ENCODE data around the gene LCN2.

Gene LCN2

GRCh38 chr9:128124451-128124850 is 24.8 kb upstream of the LCN2 start:
- H3K4me3 ChIP-seq (ENCODE audit: low read length) = no peak overlapping the region
- no peak for TF ChIP-seq CTCF (conservative IDR thresholded peaks at IDR 0.05; ENCODE audit: low read length)

GRCh38 chr9:128124873-128125579 is 24.2 kb upstream of the LCN2 start:
- TF ChIP-seq CTCF (conservative IDR thresholded peaks at IDR 0.05; ENCODE audit: low read length) = peak; percentile 60
- no peak overlapping the region for H3K4me3 ChIP-seq (ENCODE audit: low read length)
- peak; percentile 49 for DNase-seq (ENCODE audit: low read depth)

More at GRCh38 chr9:128124451-128124850, 24.8 kb upstream of the LCN2 start:
- no peak for DNase-seq (ENCODE audit: low read depth)

DNA sequence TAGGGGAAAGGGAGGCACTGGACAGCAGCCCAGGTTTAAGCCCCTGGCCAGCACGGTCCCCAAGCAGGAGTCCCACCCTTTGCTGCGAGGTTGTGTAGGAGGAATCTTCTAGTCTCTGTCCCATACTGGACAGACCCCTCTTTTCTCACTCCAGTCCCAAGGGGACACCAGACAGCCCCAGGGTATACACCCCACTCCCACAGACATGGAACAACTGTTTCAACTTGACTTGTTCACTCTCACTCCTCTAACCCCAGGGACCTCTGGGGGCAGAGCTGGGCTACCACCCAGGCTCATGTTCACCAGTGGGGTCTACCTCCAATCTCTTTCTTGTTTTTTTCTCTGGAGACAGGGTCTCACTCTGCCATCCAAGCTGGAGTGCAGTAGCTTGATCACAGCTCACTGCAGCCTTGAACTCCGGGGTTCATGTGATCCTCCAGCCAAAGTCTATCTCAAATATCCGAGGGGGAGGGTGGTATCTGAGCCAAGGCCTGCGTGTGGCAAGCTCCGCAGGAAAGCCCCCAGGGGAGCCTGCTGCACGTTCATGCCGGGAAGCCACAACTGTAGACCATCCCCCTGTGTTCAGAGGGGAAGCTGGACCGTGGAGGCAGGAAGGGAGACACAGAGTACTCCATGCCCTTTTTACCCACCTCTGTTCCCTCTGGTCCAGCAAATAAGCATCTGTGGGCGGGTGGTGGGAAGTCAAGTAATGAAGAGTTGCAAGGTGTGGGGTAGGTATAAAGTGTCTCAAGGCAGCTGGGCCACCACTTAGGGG is 23.5 kb upstream of the LCN2 start:
- no peak for DNase-seq (ENCODE audit: low read depth)

GRCh38 chr9:128127568-128127989 is 21.7 kb upstream of the LCN2 start, which contains the start of gene PTGES2:
PTGES2 (minus strand) TSS chr9:128127729; CDS start chr9:128127717, 12 bp downstream.
- TF ChIP-seq CTCF (conservative IDR thresholded peaks at IDR 0.05; ENCODE audit: low read length) = no peak
- peak; percentile 88 for DNase-seq (ENCODE audit: low read depth)
- H3K4me3 ChIP-seq (ENCODE audit: low read length) = peak within 1 kb of the TSS; percentile 97

More for the DNA sequence above, 23.5 kb upstream of the LCN2 start:
- H3K4me3 ChIP-seq (ENCODE audit: low read length) = peak overlapping the region; percentile 17
- no peak for TF ChIP-seq CTCF (conservative IDR thresholded peaks at IDR 0.05; ENCODE audit: low read length)

GRCh38 chr9:128127990-128128835 is 21.0 kb upstream of the LCN2 start:
- peak; percentile 92 for DNase-seq (ENCODE audit: low read depth)
- peak overlapping the region; percentile 97 for H3K4me3 ChIP-seq (ENCODE audit: low read length)
- no peak for TF ChIP-seq CTCF (conservative IDR thresholded peaks at IDR 0.05; ENCODE audit: low read length)

DNA sequence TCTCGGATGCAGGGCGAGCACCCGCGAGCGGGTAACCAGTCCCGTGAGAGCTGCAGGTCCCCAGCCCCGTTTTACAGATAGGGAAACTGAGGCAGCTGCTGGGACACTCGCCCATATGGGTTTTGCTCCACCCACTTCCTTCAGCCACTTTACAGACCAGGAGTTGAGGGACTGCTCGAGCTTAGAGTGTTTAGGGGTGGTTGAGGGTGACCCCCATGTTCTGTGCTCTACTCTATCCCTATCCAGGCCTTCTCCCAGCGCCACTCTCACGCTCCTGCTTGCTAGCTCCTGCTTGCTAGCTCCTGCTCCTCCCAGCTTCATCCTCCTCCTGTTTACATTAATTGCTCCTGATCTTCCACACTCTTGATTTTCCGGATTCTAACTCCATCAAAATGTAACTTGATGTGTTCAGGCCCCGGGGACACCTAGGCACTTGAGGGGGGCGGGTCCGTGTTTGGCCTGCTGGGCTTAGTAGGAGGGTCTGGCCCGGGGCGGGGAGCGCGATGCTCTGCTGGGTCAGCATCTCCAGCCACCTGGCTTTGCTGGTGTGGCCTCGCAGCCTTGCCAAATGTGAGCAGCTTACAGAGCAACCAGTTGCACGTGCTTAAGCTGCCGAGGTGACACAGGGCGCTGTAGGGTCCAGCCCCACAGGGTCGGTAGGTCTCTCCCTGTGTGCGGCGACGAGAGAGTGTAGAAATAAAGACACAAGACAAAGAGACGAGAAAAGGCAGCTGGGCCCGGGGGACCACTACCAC is 20.2 kb upstream of the LCN2 start:
- H3K4me3 ChIP-seq (ENCODE audit: low read length) = peak overlapping the region; percentile 97
- TF ChIP-seq CTCF (conservative IDR thresholded peaks at IDR 0.05; ENCODE audit: low read length) = no peak

More for the DNA sequence above, 20.2 kb upstream of the LCN2 start:
- no peak for DNase-seq (ENCODE audit: low read depth)
